HUES6 (cell line): ENCODE measurements around the gene NBAS.
"Not testable (repeated sequence)": the region's sequence is repeated elsewhere in the genome, so short reads cannot be mapped to it uniquely, and the experiment has no call there.

Source experiments
- H3K27ac ChIP-seq: 2 replicates; pipeline ENCODE4 v1.7.0; 2013; ENCODE audit warnings: low read depth, mild to moderate bottlenecking, low read length, inconsistent platforms
- H3K27me3 ChIP-seq: 2 replicates; pipeline ENCODE4 v1.6.1; 2013; ENCODE audit warnings: low read length; ENCODE audit not compliant: control insufficient read depth, insufficient read depth
- H3K36me3 ChIP-seq: 2 replicates; pipeline ENCODE4 v1.6.1; 2013; ENCODE audit warnings: low read length; ENCODE audit not compliant: control insufficient read depth, insufficient read depth
- H3K4me1 ChIP-seq: 2 replicates; pipeline ENCODE4 v1.6.1; 2013; ENCODE audit warnings: low read length; ENCODE audit not compliant: control insufficient read depth, insufficient read depth
- H3K4me3 ChIP-seq: 2 replicates; pipeline ENCODE4 v1.5.1; 2013; ENCODE audit warnings: low read depth, low read length
- H3K9ac ChIP-seq: one replicate; pipeline ENCODE4 v1.6.1; 2013; ENCODE audit warnings: mild to moderate bottlenecking, low read length
- H3K9me3 ChIP-seq: 2 replicates; pipeline ENCODE4 v1.6.1; 2013; ENCODE audit warnings: low read depth, low read length; ENCODE audit not compliant: control insufficient read depth, insufficient read depth

The NBAS gene

DNA sequence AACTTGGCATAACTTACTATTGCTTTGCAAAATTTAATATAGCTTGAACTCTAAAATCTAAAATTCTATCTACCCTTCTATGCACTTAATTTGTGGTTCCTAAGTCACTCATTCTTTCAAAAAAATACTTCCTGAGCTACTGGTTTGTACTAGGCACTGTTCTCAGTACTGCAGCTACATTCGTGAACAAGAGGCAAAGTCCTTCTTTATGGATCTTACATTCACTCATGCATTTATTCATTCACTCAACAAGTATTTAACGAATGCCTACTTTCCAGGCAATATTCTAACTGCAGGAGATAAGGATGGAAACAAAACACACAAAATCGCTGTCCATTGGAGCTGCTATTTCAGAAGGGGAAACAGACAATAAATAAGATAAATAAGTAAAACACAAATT lies 104.8 kb downstream of the NBAS start:
- no peaks in the 10 kb centered on the region for H3K27me3 ChIP-seq

DNA sequence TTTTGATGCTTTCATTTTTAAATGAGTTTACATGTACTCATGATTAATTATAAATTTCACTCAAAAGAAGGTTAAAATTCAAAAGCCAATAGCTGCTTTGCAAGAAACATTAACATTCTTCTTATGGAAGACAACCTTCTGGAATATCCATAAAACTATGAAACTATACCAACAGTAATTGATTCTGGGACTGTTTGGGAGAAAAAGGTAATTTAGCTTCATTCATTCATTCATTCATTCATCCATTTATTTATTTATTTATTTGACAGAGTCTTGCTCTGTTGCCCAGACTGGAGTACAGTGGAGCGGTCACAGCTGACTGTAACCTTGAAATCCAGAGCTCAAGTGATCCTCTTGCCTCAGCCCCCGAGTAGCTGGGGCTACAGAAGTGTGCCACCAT lies 110.3 kb downstream of the NBAS start:
- no peak overlapping the region for H3K4me3 ChIP-seq
- peaks cover 4% of the 10 kb centered on the region; the same call in 1 of the 2 replicates for H3K4me1 ChIP-seq
- H3K9me3 ChIP-seq, result no peaks in the 10 kb centered on the region; the same call in 1 of the 2 replicates
- no peaks in the 10 kb centered on the region for H3K27me3 ChIP-seq
- H3K27ac ChIP-seq, result no peak overlapping the region
- no peaks in the 10 kb centered on the region for H3K36me3 ChIP-seq
- no peak overlapping the region for H3K9ac ChIP-seq

More for the DNA sequence above, 104.8 kb downstream of the NBAS start:
- peaks cover 3% of the 10 kb centered on the region; the same call in 1 of the 2 replicates for H3K36me3 ChIP-seq
- H3K4me1 ChIP-seq, result no peaks in the 10 kb centered on the region
- no peak overlapping the region for H3K27ac ChIP-seq
- no peak overlapping the region for H3K9ac ChIP-seq
- H3K4me3 ChIP-seq, result no peak overlapping the region
- no peaks in the 10 kb centered on the region for H3K9me3 ChIP-seq

DNA sequence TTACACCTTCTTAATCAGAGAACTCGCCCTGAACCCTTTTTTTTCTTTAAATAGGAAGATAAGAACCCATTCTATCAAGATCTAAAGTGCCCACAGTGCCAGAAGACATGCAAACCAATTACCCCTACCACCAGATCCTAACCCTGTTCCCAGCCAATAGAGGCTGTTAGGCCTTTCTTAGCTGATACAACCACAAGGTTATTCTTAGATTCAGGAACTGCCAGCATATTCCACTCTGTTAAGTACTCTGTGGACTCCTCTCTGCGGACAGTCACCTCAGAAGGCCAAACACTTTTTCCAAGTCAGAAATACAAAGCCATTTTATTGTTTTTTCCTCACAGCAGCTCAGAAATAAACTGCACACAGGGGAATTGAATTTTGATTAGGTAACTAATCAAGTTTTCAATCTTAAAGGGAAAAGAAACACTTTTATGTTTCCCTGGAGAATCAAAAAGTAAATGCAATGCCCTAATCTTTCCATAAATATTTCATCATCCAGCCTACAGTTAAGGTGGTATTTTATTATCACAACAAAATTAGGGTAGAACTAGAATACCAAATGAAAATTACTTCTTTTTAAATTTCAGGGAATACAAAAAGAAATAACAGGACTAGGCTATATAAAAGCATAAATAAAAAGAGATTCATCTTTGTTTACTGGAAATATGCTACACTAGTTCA lies 111.4 kb downstream of the NBAS start:
- Histone ChIP-seq H3K36me3 (no peaks in the 10 kb centered on the region), H3K4me3 (no peak overlapping the region), H3K27me3 (no peaks in the 10 kb centered on the region), H3K4me1 (peaks cover 4% of the 10 kb centered on the region; the same call in 1 of the 2 replicates), H3K9ac (no peak overlapping the region), H3K9me3 (no peaks in the 10 kb centered on the region; the same call in 1 of the 2 replicates), H3K27ac (0 out of 2 replicates have a peak overlapping the region, but pooled peaks have one; percentile 39)

DNA sequence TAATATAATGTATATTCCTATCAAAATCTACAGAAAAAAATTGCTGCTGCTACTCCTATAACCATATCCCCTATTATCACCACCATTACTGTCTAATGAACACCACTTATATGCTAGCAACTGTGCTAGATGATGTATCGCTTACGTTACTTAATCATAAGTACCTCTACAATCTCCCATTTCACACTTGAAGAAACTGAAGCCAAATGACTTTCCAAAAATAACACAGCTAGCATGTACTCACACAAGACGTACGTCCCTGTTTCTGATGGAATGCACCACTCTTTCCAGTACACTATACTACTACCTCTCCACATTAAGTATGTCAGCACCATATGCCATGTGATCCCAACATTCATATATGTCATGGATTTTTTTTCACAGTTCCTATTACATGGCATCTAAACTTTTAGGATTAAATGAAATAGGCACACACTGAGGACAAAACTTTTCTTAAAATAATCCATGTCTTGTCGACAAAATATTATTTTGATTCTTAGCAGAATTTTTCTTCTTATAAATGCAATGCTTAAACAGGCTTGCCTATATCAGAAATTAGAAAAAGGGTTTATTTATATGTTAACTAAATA lies 112.8 kb downstream of the NBAS start:
- H3K27me3 ChIP-seq, result no peaks in the 10 kb centered on the region
- H3K36me3 ChIP-seq, result no peaks in the 10 kb centered on the region
- no peak overlapping the region for H3K27ac ChIP-seq
- H3K4me1 ChIP-seq, result peaks cover 4% of the 10 kb centered on the region; the same call in 1 of the 2 replicates
- H3K4me3 ChIP-seq, result no peak overlapping the region
- H3K9ac ChIP-seq, result no peak overlapping the region
- no peaks in the 10 kb centered on the region; the same call in 1 of the 2 replicates for H3K9me3 ChIP-seq

DNA sequence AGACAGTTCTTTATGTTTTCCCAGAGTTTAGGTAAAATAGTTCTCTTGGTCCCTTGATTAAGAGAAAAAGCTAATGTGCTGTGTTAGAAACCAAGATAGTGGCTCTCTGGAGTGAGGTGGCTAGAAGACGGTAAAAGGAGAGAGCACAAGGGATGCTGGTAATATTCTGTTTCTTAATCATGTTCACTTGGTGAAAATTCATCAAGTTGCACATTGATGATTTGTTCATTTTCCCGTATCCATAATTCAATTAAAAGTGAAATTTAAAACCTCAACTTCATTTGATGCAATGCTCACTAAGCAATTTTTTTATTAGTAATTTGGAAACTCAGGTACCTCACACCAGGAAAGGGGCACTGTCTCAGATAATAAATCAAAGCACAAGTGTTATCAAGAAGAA lies 113.8 kb downstream of the NBAS start:
- Histone ChIP-seq H3K9ac (no peak overlapping the region), H3K27ac (no peak overlapping the region), H3K4me1 (peaks cover 4% of the 10 kb centered on the region; the same call in 1 of the 2 replicates), H3K36me3 (no peaks in the 10 kb centered on the region), H3K4me3 (no peak overlapping the region), H3K27me3 (no peaks in the 10 kb centered on the region), H3K9me3 (no peaks in the 10 kb centered on the region; the same call in 1 of the 2 replicates)

DNA sequence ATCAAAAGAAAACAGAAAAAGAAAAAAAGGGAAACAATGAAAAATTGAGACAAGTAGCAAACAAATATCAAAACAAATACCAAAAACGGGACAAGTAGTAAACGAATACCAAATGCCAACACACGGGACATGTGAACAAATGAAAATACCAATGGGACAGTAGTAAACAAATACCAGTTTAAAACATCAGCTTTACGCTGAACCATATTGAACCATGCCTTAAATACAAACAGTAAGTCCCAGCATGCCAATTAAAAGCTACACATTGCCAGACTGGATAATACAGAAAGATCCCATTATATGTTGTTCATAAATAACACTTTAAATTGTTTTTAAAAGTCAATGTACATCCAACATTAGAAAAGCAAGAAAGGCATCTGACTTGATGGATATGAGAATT lies 114.2 kb downstream of the NBAS start:
- H3K36me3 ChIP-seq, result no peaks in the 10 kb centered on the region
- H3K4me3 ChIP-seq, result no peak overlapping the region
- H3K4me1 ChIP-seq, result peaks cover 4% of the 10 kb centered on the region; the same call in 1 of the 2 replicates
- no peaks in the 10 kb centered on the region; the same call in 1 of the 2 replicates for H3K9me3 ChIP-seq
- no peak overlapping the region for H3K27ac ChIP-seq
- no peak overlapping the region for H3K9ac ChIP-seq
- H3K27me3 ChIP-seq, result no peaks in the 10 kb centered on the region

DNA sequence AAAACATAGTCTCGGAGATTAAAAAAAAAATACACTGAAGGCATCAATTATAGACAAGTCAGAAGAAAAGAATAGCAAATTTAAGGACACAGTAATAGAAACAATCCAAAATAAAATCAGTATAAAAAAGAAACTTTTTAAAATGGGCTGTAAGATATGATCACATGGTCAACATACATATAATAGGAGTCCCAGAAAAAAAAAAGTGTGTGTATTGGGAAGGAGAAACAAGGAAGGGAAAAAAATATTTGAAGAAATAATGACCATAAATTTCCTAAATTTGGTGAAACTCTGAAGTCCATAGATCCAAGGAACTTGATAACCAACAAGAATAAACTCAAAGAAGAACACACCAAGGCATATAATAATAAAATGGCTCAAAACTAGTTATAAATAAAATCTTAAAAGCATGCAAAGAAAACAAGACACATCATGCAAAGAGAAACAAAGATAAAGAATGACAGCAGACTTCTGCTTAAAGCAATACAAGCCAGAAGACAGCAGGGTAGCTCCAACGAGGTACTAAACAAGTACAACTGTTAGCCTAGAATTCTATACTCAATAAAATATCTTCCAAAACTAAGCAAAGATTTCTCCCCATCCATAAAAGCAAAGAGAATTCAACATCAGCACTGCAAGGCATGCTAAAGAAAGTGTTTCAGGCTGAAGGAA lies 115.1 kb downstream of the NBAS start:
- Histone ChIP-seq H3K4me1 (peaks cover 4% of the 10 kb centered on the region; the same call in 1 of the 2 replicates), H3K27me3 (no peaks in the 10 kb centered on the region), H3K9ac (no peak overlapping the region), H3K4me3 (no peak overlapping the region), H3K36me3 (no peaks in the 10 kb centered on the region), H3K9me3 (no peaks in the 10 kb centered on the region; the same call in 1 of the 2 replicates), H3K27ac (no peak overlapping the region)

DNA sequence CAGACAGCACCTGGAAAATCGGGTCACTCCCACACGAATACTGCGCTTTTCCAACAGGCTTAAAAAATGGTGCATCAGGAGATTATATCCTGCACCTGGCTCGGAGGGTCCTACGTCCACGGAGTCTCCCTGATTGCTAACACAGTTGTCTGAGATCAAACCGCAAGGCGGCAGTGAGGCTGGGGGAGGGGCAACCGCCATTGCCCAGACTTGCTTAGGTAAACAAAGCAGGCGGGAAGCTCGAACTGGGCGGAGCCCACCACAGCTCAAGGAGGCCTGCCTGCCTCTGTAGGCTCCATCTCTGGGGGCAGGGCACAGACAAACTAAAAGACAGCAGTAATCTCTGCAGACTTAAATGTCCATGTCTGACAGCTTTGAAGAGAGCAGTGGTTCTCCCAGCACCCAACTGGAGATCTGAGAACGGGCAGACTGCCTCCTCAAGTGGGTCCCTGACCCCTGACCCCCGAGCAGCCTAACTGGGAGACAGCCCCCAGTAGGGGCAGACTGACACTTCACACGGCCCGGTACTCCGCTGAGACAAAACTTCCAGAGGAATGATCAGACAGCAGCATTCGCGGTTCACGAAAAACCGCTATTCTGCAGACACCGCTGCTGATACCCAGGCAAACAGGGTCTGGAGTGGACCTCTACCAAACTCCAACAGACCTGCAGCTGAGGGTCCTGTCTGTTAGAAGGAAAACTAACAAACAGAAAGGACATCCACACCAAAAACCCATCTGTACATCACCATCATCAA lies 121.2 kb downstream of the NBAS start:
- not testable (repeated sequence) for H3K9me3 ChIP-seq, H3K27me3 ChIP-seq, H3K4me1 ChIP-seq, H3K27ac ChIP-seq, H3K36me3 ChIP-seq
- Histone ChIP-seq H3K9ac (peak overlapping the region; percentile 58), H3K4me3 (peak overlapping the region; percentile 44; the same call in 1 of the 2 replicates)

DNA sequence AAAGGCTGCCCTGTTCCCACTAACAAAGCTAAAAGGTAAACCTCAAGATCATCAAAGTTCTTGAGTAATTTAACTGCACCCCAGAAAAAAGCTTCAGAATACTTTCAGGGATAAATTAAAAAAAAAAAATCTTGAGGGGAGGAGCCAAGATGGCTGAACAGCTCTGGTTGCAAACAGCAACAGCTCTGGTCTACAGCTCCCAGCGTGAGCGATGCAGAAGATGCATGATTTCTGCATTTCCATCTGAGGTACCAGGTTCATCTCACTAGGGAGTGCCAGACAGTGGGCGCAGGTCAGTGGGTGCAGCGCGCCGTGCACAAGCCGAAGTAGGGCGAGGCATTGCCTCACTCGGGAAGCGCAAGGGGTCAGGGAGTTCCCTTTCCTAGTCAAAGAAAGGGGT lies 121.8 kb downstream of the NBAS start:
- H3K4me1 ChIP-seq, H3K27ac ChIP-seq, H3K9me3 ChIP-seq, H3K36me3 ChIP-seq, H3K27me3 ChIP-seq: not testable (repeated sequence)
- Histone ChIP-seq H3K4me3 (peak overlapping the region; percentile 44; the same call in 1 of the 2 replicates), H3K9ac (peak overlapping the region; percentile 58)

DNA sequence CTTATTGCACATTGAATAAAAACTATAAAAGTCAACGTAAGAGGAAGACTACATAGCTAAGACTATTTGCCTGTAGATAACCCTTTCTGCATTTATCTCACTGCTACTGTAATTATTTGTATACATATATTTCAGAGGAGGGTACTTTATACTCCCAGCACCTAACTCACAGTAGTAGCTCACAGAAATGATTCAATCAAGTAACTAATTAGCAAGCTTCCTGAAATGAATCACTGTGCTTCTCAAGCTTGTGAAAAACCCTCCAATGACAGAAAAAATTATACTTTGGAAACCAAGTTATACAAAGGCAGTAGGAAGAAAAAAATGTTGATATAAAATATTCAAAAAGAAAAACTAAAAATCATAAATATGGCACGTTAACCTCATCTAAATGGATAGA lies 124.9 kb downstream of the NBAS start:
- Histone ChIP-seq H3K9me3 (peaks cover 4% of the 10 kb centered on the region; the same call in 1 of the 2 replicates), H3K9ac (no peak overlapping the region), H3K4me1 (no peaks in the 10 kb centered on the region), H3K4me3 (no peak overlapping the region), H3K36me3 (no peaks in the 10 kb centered on the region), H3K27ac (no peak overlapping the region), H3K27me3 (no peaks in the 10 kb centered on the region)
